ENCODE results near the gene PISD.

The PISD gene

GRCh38 chr22:31625257-31625640, 36.8 kb downstream of the PISD start:
- DNase-seq: no peak

DNA sequence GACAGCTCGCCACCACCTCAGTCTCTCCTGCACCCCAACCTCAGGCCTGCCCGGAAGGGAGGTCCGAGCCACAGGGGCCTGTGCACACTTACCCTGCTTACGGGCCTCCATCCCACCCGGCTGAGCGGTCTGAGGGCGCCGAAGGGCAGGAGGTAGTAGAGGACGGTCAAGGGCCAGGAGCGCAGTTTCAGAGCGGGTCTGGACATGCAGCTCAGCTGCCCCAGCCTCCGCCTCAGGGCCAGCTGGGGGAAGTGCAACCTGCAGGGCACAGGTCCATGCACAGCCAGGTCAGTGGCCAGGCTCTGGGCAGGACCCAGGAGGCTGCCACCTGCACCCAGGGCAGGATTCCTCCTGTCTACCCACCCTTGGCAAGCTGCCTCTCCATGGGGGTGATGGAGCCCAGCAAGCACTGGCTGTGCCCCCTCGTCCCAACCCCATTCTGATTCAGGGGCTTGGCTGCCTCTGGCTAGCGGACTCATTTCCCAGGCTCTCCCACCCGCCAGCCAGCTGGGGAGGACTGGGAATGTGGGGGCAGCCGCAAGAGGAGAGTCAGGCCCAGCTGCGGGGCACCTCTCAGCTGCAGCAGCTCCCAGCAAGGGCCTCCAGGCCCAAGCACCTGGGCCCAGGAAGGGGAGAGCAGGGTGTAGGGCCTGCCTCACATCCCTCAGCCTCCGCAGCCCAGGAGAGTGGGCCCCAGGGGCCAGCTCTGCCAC, 38.3 kb downstream of the PISD start:
- no peak for DNase-seq

GRCh38 chr22:31622980-31623379, 39.0 kb downstream of the PISD start:
- DNase-seq: no peak

DNA sequence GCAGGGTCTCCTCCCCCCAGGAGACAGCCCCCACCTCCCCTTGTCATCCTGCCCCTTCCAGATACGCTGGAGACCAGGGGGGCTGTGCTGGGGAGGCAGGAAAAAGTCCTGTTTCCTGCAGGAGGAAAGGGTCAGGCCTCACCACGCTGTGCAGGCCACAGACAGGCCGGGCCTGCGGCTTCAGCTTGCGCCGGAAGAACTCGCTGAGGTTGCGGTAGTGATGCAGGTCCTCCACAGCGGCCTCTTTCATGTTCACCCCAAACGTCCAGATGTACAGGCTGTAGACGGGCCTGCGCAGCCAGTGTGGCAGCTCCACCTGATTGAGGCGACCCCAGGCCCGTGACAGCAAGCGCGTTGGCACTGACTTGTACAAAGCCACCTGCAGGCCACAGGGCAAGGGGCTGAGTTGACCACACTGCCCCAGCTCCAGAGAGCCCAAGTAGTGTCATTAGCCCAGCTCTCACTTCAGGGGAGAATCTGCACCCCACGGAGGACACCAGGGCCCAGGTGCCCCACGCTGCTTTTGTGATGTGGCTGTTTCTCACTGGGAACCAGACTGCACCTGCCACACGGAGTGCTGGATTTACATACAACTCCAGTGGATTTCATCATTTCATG, 40.4 kb downstream of the PISD start:
- no peak for DNase-seq

- DNase-seq: no peak
These were observed 41.1 kb downstream of the PISD start for GRCh38 chr22:31620756-31621480.

DNA sequence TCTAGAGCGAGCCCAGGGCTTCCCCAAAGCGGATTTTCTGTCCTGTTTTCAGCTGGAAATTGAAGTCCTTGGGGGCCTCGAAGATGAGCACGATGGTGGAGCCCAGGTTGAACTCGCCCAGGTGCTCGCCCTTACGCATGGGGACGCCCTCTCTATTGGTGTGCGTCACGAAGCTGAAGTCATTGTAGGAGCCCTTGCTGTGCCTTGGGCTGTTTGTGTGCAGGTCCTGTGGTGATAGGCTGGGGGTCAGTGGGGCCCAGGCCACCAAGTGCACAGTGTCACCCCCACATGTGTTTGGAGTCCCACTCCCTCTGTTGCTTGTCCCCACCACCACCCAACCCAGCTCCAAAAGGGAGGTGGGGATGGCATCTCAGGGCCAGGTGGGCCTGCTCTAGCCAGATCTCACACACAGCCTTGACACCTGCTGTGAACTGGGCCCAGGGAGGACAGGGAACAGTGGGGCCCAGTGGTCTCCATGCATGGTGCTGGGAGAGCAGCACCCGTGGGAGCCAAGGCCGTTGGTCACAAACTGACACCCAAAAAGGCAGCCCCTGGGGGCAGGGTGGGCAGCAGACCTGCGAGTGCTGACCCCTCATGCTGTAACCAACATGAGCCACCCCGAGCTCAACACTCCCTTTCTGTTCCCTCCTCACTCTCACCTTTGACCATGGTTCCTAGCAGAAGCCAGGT, 42.3 kb downstream of the PISD start:
- no peak for DNase-seq

- DNase-seq: no peak
These were observed 43.4 kb downstream of the PISD start for GRCh38 chr22:31618471-31619176.

- no peak for DNase-seq
These were observed 44.0 kb downstream of the PISD start for GRCh38 chr22:31618057-31618456.

DNA sequence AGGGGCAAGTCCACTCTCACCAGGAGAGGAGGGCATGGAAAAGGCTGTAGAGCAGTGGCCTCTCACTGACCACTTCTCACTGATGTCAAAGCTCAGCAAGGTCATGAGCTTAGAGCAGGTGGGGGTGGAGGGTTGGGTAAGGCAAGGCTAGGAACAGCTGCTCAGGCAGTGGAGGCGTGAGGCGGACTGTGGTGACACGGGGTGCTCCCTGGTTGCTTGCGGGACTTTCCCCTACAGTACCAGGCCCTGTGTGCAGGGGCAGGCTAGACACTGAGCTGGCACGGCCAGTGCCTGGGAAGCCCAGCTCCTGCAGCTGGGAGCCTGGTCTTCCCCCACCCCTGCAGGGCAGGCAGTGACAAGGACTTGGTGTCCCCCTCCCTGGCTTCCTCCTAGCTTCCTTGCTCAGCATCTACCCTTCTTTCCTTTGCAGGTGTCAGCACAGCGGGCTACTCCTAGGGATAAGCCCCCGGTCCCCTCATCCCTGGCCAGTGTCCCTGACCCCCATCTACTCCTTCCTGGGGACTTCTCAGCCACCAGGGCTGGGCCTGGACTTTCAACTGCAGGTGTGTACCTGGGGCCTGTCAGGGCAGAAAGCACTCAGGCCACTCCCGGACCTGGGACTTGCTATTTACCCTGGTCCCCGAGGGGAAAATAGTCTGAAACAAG, 45.6 kb downstream of the PISD start:
- no peak for DNase-seq

- DNase-seq: no peak
These were observed 46.1 kb downstream of the PISD start for GRCh38 chr22:31615940-31616314.

- no peak for DNase-seq
These were observed 46.5 kb downstream of the PISD start for GRCh38 chr22:31615491-31615860.

GRCh38 chr22:31614781-31615490, 47.1 kb downstream of the PISD start:
- no peak for DNase-seq

GRCh38 chr22:31613904-31614296, 48.1 kb downstream of the PISD start:
- no peak for DNase-seq

DNA sequence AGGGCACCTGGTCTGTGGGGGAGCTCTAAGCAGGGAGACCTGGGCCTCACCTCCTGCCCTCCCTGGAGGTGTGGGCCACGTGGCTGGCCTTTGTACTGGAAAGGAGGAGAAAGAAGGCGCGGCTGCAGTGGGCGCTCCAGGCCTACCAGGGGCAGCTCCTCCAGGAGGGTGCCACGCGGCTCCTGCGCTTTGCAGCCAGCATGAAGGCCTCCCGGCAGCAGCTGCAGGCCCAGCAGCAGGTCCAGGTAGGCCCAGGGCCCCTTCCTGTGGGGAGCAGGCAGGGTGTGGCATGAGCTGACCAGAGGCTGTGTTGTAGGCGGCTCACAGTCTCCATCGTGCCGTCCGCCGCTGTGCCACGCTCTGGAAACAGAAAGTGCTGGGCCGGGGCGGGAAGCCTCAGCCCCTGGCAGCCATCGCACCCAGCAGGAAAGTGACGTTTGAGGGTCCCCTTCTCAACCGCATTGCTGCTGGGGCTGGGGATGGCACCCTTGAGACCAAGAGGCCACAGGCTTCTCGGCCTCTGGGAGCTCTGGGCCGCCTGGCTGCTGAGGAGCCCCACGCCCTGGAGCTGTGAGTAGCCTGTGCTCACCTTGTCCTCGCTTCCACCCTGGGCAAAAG, 48.6 kb downstream of the PISD start:
- DNase-seq: no peak

DNA sequence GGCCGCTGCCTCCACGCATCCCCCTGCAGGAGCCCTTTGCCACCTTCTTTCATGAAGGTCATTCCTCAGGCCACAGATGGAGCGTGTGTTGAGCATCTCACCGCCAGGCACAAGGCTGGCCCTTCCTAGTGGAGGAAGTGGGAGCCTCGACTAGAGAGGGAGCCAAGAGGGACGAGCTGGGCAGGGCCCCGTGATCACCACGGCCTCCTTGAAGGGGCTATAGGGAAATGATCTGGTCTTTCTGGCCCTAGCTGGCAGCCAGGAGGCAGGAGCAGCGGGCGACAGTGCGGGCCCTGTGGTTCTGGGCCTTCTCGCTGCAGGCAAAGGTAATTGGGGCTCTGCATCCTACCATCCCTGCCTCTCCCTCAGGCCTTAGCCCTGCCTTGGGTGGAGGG, 49.1 kb downstream of the PISD start:
- DNase-seq: no peak

- DNase-seq: no peak
These were observed 50.8 kb downstream of the PISD start for GRCh38 chr22:31611061-31611760.

DNA sequence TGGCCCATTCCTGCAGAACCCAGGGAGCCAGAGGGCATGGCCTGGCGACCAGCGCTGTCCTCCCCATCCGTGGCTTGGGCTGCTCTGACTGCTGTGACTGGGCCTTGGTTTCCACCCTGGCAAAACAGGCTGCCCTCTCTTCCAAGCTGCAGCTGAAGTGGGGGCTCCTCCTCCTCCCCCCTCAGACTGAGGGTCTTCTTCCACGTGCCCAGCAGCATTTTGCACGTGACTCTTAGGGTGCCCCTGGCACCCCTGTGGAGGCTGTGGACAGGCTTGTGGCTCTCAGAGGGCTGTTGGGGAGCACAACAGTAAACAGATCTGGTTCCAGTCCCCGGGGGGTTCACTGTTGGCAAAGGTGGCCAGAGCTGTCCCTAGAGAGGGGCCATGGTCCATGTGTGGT, 51.4 kb downstream of the PISD start:
- DNase-seq: no peak

DNA sequence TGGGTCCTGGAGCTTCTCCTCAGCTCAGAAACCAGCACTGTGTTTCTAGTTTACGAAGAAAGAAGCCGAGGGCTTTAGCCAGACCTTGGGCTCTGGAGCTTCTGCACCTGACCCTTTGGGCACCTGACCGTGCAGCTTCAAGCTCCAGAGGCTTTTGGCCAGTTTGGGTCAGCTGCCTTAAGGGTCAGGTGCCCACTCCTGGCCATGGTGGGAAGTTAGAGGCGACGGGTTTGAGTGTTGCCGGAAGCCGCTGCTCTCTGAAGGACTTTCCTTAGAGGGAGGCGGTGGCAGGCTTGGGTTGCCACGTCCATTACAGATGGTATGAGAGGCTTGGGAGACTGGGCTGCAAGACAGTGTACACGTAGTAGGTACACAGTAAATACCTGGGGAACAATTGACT, 52.3 kb downstream of the PISD start:
- no peak for DNase-seq

- DNase-seq: no peak
These were observed 54.3 kb downstream of the PISD start for GRCh38 chr22:31607696-31608095.

DNA sequence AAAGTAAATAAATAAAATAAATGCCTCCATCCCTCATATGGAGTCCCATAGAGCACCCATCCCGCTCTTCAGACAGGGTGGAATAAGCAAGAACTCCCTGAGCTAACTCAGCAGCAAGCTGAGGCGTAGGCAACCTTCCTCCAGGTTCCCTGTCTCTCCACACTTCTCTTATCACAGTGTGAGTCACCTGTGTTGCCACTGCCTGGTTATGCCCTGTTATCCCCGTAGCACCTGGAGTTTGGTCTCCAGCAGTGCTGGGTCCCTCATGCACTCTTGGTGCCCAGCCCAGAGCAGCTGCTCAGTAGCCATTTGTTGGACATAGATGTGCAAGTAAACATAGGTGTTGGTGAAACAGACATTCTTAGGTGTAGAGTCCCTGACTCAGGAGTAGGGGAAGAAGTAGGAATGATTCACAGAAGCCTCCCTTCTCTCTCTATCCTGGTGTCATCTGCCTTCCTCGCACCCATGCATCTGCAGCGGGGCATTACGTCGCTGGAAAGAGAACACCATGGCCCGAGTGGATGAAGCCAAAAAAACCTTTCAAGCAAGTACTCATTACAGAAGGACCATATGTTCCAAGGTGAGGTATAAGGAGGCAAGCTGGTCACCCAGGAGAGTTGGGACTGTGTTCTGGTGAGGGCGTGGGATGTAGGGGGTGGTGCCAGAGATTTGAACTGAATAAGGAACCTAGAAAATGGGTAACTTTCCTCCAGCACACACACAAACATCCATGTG, 56.0 kb downstream of the PISD start:
- DNase-seq: no peak

Measured in NCI-H2227 treated with DMSO at 0.1 percent for 48 hours (cell line).